CD4-positive, alpha-beta T cell treated with Interleukin-15 for 1 hour (primary cell): ENCODE measurements around the gene ANKRD34C.

Experiments
- DNase-seq: peaks from one replicate; pipeline ENCODE4 v3.0.0-alpha.2; 2020

ANKRD34C gene

GRCh38 chr15:79282371-79283251 lies at the start of gene ANKRD34C:
ANKRD34C (plus strand) TSS chr15:79282722; CDS start chr15:79293285, 10,563 bp downstream.
- DNase-seq: no peak

GRCh38 chr15:79233236-79233635 lies 49.3 kb upstream of the ANKRD34C start:
- no peak for DNase-seq

- DNase-seq: no peak
Measured at GRCh38 chr15:79240036-79240435, 42.5 kb upstream of the ANKRD34C start.

- no peak for DNase-seq
Measured at GRCh38 chr15:79243723-79244122, 38.8 kb upstream of the ANKRD34C start.

GRCh38 chr15:79244876-79245275 lies 37.6 kb upstream of the ANKRD34C start:
- no peak for DNase-seq

GRCh38 chr15:79248183-79248582 lies 34.3 kb upstream of the ANKRD34C start:
- no peak for DNase-seq

GRCh38 chr15:79257454-79257853 lies 25.1 kb upstream of the ANKRD34C start:
- DNase-seq: no peak

- DNase-seq: no peak
Measured at GRCh38 chr15:79261836-79262235, 20.7 kb upstream of the ANKRD34C start.

- no peak for DNase-seq
Measured at GRCh38 chr15:79265167-79265566, 17.4 kb upstream of the ANKRD34C start.

- no peak for DNase-seq
Measured at GRCh38 chr15:79265987-79266579, 16.4 kb upstream of the ANKRD34C start.

- no peak for DNase-seq
Measured at GRCh38 chr15:79283252-79284048, 928 bp downstream of the ANKRD34C start.

- no peak for DNase-seq
Measured at GRCh38 chr15:79290642-79291275, 8.2 kb downstream of the ANKRD34C start.

GRCh38 chr15:79292011-79292410 lies 9.5 kb downstream of the ANKRD34C start:
- DNase-seq: no peak

GRCh38 chr15:79294075-79294474 lies 11.6 kb downstream of the ANKRD34C start:
- DNase-seq: no peak

GRCh38 chr15:79296583-79296982 lies 14.1 kb downstream of the ANKRD34C start:
- DNase-seq: no peak

GRCh38 chr15:79299126-79299840 lies 16.8 kb downstream of the ANKRD34C start:
- DNase-seq: no peak

GRCh38 chr15:79299841-79300235 lies 17.3 kb downstream of the ANKRD34C start:
- DNase-seq: no peak

- no peak for DNase-seq
Measured at GRCh38 chr15:79307251-79307650, 24.7 kb downstream of the ANKRD34C start.

- DNase-seq: no peak
Measured at GRCh38 chr15:79308874-79309273, 26.4 kb downstream of the ANKRD34C start.

GRCh38 chr15:79310612-79310984 lies 28.1 kb downstream of the ANKRD34C start:
- no peak for DNase-seq

GRCh38 chr15:79310985-79311900 lies 28.7 kb downstream of the ANKRD34C start, which contains the start of gene TMED3:
TMED3 (plus strand) TSS chr15:79311112; CDS start chr15:79311250, 138 bp downstream.
- peak; percentile 90 for DNase-seq
